Measurements from ENCODE around the gene MAP3K20. TPM values are rescaled to one million over a fixed set of nuclear protein-coding genes. Genes with fewer than 3 reads are reported as not detected.

MAP3K20 gene
- total RNA-seq, 4 donors from 2014 or later: 24.1 to 34.5 (median 25.6) TPM

GRCh38 chr2:173226899-173227698 lies 151.5 kb downstream of the MAP3K20 start:
- no peaks in the 10 kb centered on the region for H3K36me3 ChIP-seq
- intact Hi-C loops (cut with DNase I): no loop called here
- peaks cover 17 to 24% of the 10 kb centered on the region in 2 donors for H3K4me1 ChIP-seq
- no peak for TF ChIP-seq POLR2A (IDR thresholded peaks at IDR 0.05)
- TF ChIP-seq, protein P1, sequence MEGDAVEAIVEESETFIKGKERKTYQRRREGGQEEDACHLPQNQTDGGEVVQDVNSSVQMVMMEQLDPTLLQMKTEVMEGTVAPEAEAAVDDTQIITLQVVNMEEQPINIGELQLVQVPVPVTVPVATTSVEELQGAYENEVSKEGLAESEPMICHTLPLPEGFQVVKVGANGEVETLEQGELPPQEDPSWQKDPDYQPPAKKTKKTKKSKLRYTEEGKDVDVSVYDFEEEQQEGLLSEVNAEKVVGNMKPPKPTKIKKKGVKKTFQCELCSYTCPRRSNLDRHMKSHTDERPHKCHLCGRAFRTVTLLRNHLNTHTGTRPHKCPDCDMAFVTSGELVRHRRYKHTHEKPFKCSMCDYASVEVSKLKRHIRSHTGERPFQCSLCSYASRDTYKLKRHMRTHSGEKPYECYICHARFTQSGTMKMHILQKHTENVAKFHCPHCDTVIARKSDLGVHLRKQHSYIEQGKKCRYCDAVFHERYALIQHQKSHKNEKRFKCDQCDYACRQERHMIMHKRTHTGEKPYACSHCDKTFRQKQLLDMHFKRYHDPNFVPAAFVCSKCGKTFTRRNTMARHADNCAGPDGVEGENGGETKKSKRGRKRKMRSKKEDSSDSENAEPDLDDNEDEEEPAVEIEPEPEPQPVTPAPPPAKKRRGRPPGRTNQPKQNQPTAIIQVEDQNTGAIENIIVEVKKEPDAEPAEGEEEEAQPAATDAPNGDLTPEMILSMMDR (IDR thresholded peaks at IDR 0.05): no peak
- H3K27me3 ChIP-seq: no peaks in the 10 kb centered on the region
- no peaks in the 10 kb centered on the region for H3K9me3 ChIP-seq
- H3K4me3 ChIP-seq (replicated peaks in 1 of 3): no peak overlapping the region
- DNase-seq: no peak
- 89 to 91% methylated on average over 7 of the region's 7 CpGs for WGBS, 2 donors
- H3K27ac ChIP-seq: no peak overlapping the region

DNA sequence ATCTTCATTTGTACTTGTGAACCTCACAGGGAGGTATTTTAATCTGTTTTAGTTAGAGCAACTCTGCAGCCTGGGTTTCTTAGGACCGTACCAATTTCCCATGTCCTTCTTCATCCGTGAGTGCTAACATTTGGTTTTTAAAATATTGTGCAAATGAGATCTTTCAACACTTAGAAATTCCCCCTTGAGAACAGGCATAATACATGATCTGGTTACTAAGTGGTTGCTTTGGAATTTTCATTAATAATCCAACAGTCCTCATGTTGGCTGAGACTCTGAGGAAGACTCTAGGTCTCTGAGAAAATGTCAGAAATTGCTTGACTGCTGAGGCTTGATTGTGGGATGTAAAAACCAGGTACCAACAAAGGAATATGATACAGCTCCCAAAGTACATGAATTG lies 153.4 kb downstream of the MAP3K20 start:
- H3K36me3 ChIP-seq: no peaks in the 10 kb centered on the region
- H3K4me3 ChIP-seq (replicated peaks in 1 of 3): no peak overlapping the region
- intact Hi-C loops (cut with DNase I): no loop called here
- H3K4me1 ChIP-seq: peaks cover 20 to 30% of the 10 kb centered on the region in 2 donors
- 89 to 96% methylated on average over 2 of the region's 2 CpGs for WGBS, 2 donors
- H3K27me3 ChIP-seq: no peaks in the 10 kb centered on the region
- TF ChIP-seq, protein P1 (IDR thresholded peaks at IDR 0.05): no peak
- no peak for TF ChIP-seq POLR2A (IDR thresholded peaks at IDR 0.05)
- no peaks in the 10 kb centered on the region for H3K9me3 ChIP-seq
- no peak overlapping the region for H3K27ac ChIP-seq
- DNase-seq: no peak

DNA sequence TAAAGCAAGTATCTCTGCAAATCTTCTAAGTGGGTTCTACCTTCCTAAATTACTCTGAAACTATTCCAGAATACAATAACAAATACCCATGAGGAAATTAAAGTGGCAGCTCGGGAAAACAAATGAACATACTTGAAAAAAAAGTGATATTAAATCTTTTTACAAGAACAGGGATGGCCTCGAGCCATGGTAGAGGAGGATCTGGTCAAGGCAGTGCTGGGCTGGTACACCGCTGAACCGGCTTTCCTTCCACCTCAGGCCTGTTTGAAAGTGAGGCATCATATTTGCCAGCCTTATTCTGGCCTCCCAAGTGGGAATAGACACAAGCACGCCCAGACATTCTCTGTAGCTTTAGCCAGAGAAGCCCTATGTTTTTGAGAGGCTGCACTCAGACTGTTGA lies 154.5 kb downstream of the MAP3K20 start:
- TF ChIP-seq, protein P1 (IDR thresholded peaks at IDR 0.05): no peak
- TF ChIP-seq POLR2A (IDR thresholded peaks at IDR 0.05): no peak
- Histone ChIP-seq H3K4me1 (peaks cover 20 to 30% of the 10 kb centered on the region in 2 donors), H3K27me3 (no peaks in the 10 kb centered on the region), H3K27ac (peak overlapping the region; percentile 74 to 95 (median 84)), H3K9me3 (no peaks in the 10 kb centered on the region), H3K4me3 (replicated peaks in 1 of 3) (no peak overlapping the region), H3K36me3 (no peaks in the 10 kb centered on the region)
- WGBS, 2 donors: 88 to 89% methylated on average over 5 of the region's 5 CpGs
- intact Hi-C loops (cut with DNase I): no loop called here
- no peak for DNase-seq

- Histone ChIP-seq H3K9me3 (no peaks in the 10 kb centered on the region), H3K4me3 (replicated peaks in 1 of 3) (no peak overlapping the region), H3K4me1 (peaks cover 20 to 30% of the 10 kb centered on the region in 2 donors), H3K27me3 (no peaks in the 10 kb centered on the region), H3K36me3 (no peaks in the 10 kb centered on the region), H3K27ac (peak overlapping the region; percentile 74 to 95 (median 84))
- intact Hi-C loops (cut with DNase I): no loop called here
- TF ChIP-seq POLR2A (IDR thresholded peaks at IDR 0.05): peak in 1 of 2 donors; percentile 25
- TF ChIP-seq, protein P1 (IDR thresholded peaks at IDR 0.05): no peak
- WGBS, 2 donors: 11 to 24% methylated on average over 1 of the region's 1 CpG
- peak; percentile 90 for DNase-seq
Measured at GRCh38 chr2:173231042-173231441, 155.4 kb downstream of the MAP3K20 start.

- Histone ChIP-seq H3K9me3 (no peaks in the 10 kb centered on the region), H3K4me3 (replicated peaks in 1 of 3) (no peak overlapping the region), H3K36me3 (no peaks in the 10 kb centered on the region), H3K27me3 (no peaks in the 10 kb centered on the region), H3K27ac (peak overlapping the region; percentile 74 to 95 (median 83)), H3K4me1 (peaks cover 20 to 30% of the 10 kb centered on the region in 2 donors)
- intact Hi-C loops (cut with DNase I): no loop called here
- DNase-seq: peak in 1 of 2 donors; percentile 57
- TF ChIP-seq, protein P1 (IDR thresholded peaks at IDR 0.05): no peak
- no peak for TF ChIP-seq POLR2A (IDR thresholded peaks at IDR 0.05)
- 21 to 50% methylated on average over 1 of the region's 1 CpG for WGBS, 2 donors
Measured at GRCh38 chr2:173231465-173231864, 155.8 kb downstream of the MAP3K20 start.

Data from thyroid gland (tissue), 4 donors.